Neural progenitor cell (in vitro differentiated cells): ENCODE data around the gene PACRG. TPM values are rescaled to one million over a fixed set of nuclear protein-coding genes. Genes with fewer than 3 reads are reported as not detected.

Experiments
- DNase-seq: peaks from one replicate; pipeline ENCODE4 v3.0.0-alpha.2; 2016; ENCODE audit warnings: low spot score
- H2AFZ ChIP-seq: fragments of 200-600 bp; sonication (generic); replicated peaks from 2 replicates; pipeline ENCODE4 v1.6.1; 2016; ENCODE audit warnings: antibody characterized with exemption
- H3F3A ChIP-seq: fragments of 200-600 bp; sonication (generic); 2 replicates; pipeline ENCODE4 v1.6.1; 2016; ENCODE audit warnings: antibody characterized with exemption, low read depth
- H3K27ac ChIP-seq: fragments of 200-600 bp; sonication (generic); 2 replicates; pipeline ENCODE4 v1.5.1; 2016; ENCODE audit warnings: mild to moderate bottlenecking
- H3K27me3 ChIP-seq: fragments of 200-600 bp; sonication (generic); 2 replicates; pipeline ENCODE4 v1.6.1; 2016; ENCODE audit warnings: mild to moderate bottlenecking, moderate library complexity
- H3K36me3 ChIP-seq: fragments of 200-600 bp; sonication (generic); 2 replicates; pipeline ENCODE4 v1.5.1; 2016
- H3K4me1 ChIP-seq: fragments of 200-600 bp; sonication (generic); 2 replicates; pipeline ENCODE4 v1.6.1; 2016; ENCODE audit warnings: mixed run types
- H3K4me2 ChIP-seq: fragments of 200-600 bp; sonication (generic); 2 replicates; pipeline ENCODE4 v1.6.1; 2016
- H3K4me3 ChIP-seq: fragments of 200-600 bp; sonication (generic); 2 replicates; pipeline ENCODE4 v1.5.1; 2016
- H3K79me2 ChIP-seq: fragments of 200-600 bp; sonication (generic); 2 replicates; pipeline ENCODE4 v1.6.1; 2016; ENCODE audit warnings: low read depth
- H3K9ac ChIP-seq: fragments of 200-600 bp; sonication (generic); 2 replicates; pipeline ENCODE4 v1.6.1; 2016
- H3K9me3 ChIP-seq: fragments of 200-600 bp; sonication (generic); 2 replicates; pipeline ENCODE4 v1.5.1; 2016; ENCODE audit warnings: low read depth
- H4K20me1 ChIP-seq: fragments of 200-600 bp; sonication (generic); 2 replicates; pipeline ENCODE4 v1.6.1; 2016; ENCODE audit warnings: low read depth
- H3K27ac Mint-ChIP-seq: 3 replicates; pipeline ENCODE4 v1.8.0; 2021; ENCODE audit warnings: mixed read lengths
- H3K27me3 Mint-ChIP-seq: 2 replicates; pipeline ENCODE4 v1.8.0; 2022; ENCODE audit warnings: low read depth, mild to moderate bottlenecking, inconsistent platforms, moderate library complexity, mixed read lengths; ENCODE audit not compliant: insufficient read depth
- H3K36me3 Mint-ChIP-seq: 3 replicates; pipeline ENCODE4 v1.8.0; 2021; ENCODE audit warnings: mixed read lengths
- H3K4me1 Mint-ChIP-seq: 3 replicates; pipeline ENCODE4 v1.8.0; 2021; ENCODE audit warnings: mixed read lengths
- H3K4me3 Mint-ChIP-seq: 3 replicates; pipeline ENCODE4 v1.8.0; 2021; ENCODE audit warnings: mild to moderate bottlenecking, moderate library complexity, mixed read lengths
- H3K9me3 Mint-ChIP-seq: 3 replicates; pipeline ENCODE4 v1.8.0; 2020; ENCODE audit warnings: mixed read lengths
- CTCF ChIP-seq: fragments of 200-600 bp; sonication (generic); IDR thresholded peaks from 2 replicates; pipeline ENCODE4 v1.5.1; 2017; ENCODE audit warnings: antibody characterized with exemption, mild to moderate bottlenecking
- EZH2 ChIP-seq: fragments of 200-600 bp; sonication (generic); IDR thresholded peaks from 2 replicates; pipeline ENCODE4 v1.6.1; 2017; ENCODE audit warnings: antibody characterized with exemption, mild to moderate bottlenecking, moderate library complexity
- EZH2phosphoT487 ChIP-seq: fragments of 200-600 bp; sonication (generic); IDR thresholded peaks from 2 replicates; pipeline ENCODE4 v1.6.1; 2017; ENCODE audit warnings: antibody characterized with exemption
- total RNA-seq: library from RNA; depleted of rRNA; stranded (reverse); fragments of >200 nt; gene quantifications from 2 replicates; pipeline ENCODE4 v1.2.3, GENCODE V29; 2015; ENCODE audit warnings: low replicate concordance

Gene PACRG
- total RNA-seq, 1 donor from 2014 or later: 0.30 TPM

GRCh38 chr6:162702446-162702845, 25.3 kb upstream of the PACRG start:
- Mint-ChIP-seq H3K27ac (no peak overlapping the region), H3K36me3 (no peaks in the 10 kb centered on the region), H3K9me3 (no peaks in the 10 kb centered on the region), H3K27me3 (peaks cover 2% of the 10 kb centered on the region), H3K4me1 (peaks cover 20% of the 10 kb centered on the region), H3K4me3 (no peak overlapping the region)
- H3K4me1 ChIP-seq: peaks cover 38% of the 10 kb centered on the region
- DNase-seq: no peak
- no peak overlapping the region for H2AFZ ChIP-seq
- peaks cover 20% of the 10 kb centered on the region for H3F3A ChIP-seq
- H3K9me3 ChIP-seq: no peaks in the 10 kb centered on the region
- H4K20me1 ChIP-seq: no peaks in the 10 kb centered on the region
- H3K36me3 ChIP-seq: no peaks in the 10 kb centered on the region
- H3K79me2 ChIP-seq: no peaks in the 10 kb centered on the region
- no peaks in the 10 kb centered on the region for H3K27me3 ChIP-seq
- TF ChIP-seq EZH2 (no peak), CTCF (no peak), EZH2phosphoT487 (no peak)
- H3K9ac ChIP-seq: no peak overlapping the region
- H3K4me2 ChIP-seq: no peak overlapping the region
- H3K27ac ChIP-seq: no peak overlapping the region
- H3K4me3 ChIP-seq: no peak overlapping the region

- no peak overlapping the region for H2AFZ ChIP-seq
- H3K36me3 Mint-ChIP-seq: no peaks in the 10 kb centered on the region
- no peaks in the 10 kb centered on the region for H3K9me3 ChIP-seq
- no peaks in the 10 kb centered on the region for H3K36me3 ChIP-seq
- H3K79me2 ChIP-seq: no peaks in the 10 kb centered on the region
- H3K27ac Mint-ChIP-seq: no peak overlapping the region
- TF ChIP-seq EZH2: no peak
- no peak for TF ChIP-seq CTCF
- TF ChIP-seq EZH2phosphoT487: no peak
- no peak overlapping the region for H3K9ac ChIP-seq
- peaks cover 38% of the 10 kb centered on the region for H3K4me1 ChIP-seq
- no peak overlapping the region for H3K4me3 ChIP-seq
- no peaks in the 10 kb centered on the region for H3K27me3 ChIP-seq
- H3K9me3 Mint-ChIP-seq: peaks cover 2% of the 10 kb centered on the region
- H3K4me2 ChIP-seq: no peak overlapping the region
- peaks cover 2% of the 10 kb centered on the region for H3K27me3 Mint-ChIP-seq
- H3K27ac ChIP-seq: no peak overlapping the region
- no peaks in the 10 kb centered on the region for H4K20me1 ChIP-seq
- DNase-seq: no peak
- peaks cover 20% of the 10 kb centered on the region for H3K4me1 Mint-ChIP-seq
- H3K4me3 Mint-ChIP-seq: no peak overlapping the region
- peaks cover 20% of the 10 kb centered on the region for H3F3A ChIP-seq
These were observed 23.8 kb upstream of the PACRG start for GRCh38 chr6:162704001-162704400.

GRCh38 chr6:162705736-162706135, 22.0 kb upstream of the PACRG start:
- peaks cover 7% of the 10 kb centered on the region for H3K9me3 Mint-ChIP-seq
- peaks cover 20% of the 10 kb centered on the region for H3K4me1 Mint-ChIP-seq
- DNase-seq: peak; percentile 20
- H3K4me3 Mint-ChIP-seq: no peak overlapping the region
- no peak for TF ChIP-seq CTCF
- TF ChIP-seq EZH2: no peak
- no peak for TF ChIP-seq EZH2phosphoT487
- H3K27ac Mint-ChIP-seq: no peak overlapping the region
- H3K9me3 ChIP-seq: peaks cover 4% of the 10 kb centered on the region
- no peaks in the 10 kb centered on the region for H3K36me3 ChIP-seq
- peak overlapping the region; percentile 34 for H3K4me2 ChIP-seq
- no peaks in the 10 kb centered on the region for H3K36me3 Mint-ChIP-seq
- H3K9ac ChIP-seq: no peak overlapping the region
- peak overlapping the region; percentile 44 for H3K27ac ChIP-seq
- H4K20me1 ChIP-seq: no peaks in the 10 kb centered on the region
- H3K4me3 ChIP-seq: no peak overlapping the region
- H2AFZ ChIP-seq: no peak overlapping the region
- no peaks in the 10 kb centered on the region for H3K27me3 ChIP-seq
- H3K27me3 Mint-ChIP-seq: peaks cover 2% of the 10 kb centered on the region
- no peaks in the 10 kb centered on the region for H3K79me2 ChIP-seq
- peaks cover 20% of the 10 kb centered on the region for H3F3A ChIP-seq
- H3K4me1 ChIP-seq: peaks cover 38% of the 10 kb centered on the region
